SK-N-MC (cell line): ENCODE data around the gene PLP2.

Experiments used
- EZH2 ChIP-seq: fragments of 200-600 bp; sonication (generic); IDR thresholded peaks from one replicate; pipeline ENCODE4 v1.6.1; 2017; ENCODE audit warnings: antibody characterized with exemption
- POLR2AphosphoS5 ChIP-seq: IDR thresholded peaks from 2 replicates; pipeline ENCODE4 v1.6.1; 2012; ENCODE audit warnings: mild to moderate bottlenecking, low read depth, low read length, borderline replicate concordance

- TF ChIP-seq EZH2 (no peak), POLR2AphosphoS5 (no peak)
These were observed 5.0 kb downstream of the PLP2 start for GRCh38 chrX:49176421-49177326.
